Measurements from ENCODE around the gene MCF2L2.

Gene MCF2L2

DNA sequence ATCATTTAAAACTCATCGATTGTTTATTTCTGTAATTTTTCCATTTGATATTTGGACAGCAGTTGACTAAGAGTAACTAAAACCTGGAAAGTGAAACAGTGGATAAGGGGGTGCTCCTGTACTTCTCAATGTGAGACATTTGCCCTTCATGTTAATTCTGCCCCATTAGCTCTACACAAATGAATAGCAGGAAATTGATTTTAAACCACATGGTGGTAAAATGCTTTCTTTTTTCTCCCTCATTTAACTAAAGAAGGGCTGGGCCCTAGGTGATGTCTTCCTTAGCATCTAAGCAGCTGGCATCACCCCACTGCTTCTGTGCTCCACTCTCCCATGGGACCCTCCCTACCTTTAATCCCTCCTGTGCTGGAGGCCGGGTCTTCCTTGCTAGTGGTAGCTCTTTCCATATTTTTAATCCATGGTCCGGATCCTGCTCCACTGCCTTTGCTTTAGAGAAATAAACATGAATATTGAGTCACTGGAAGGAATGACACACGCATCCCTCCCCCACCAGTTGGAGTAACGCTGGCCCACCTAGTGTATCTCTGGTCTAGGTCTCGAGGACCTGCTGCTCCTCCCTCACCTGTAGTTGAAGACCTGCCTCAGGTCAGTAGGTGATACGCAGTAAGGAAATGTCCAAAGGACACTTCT lies 235.6 kb downstream of the MCF2L2 start:
- H3K4me3 ChIP-seq (ENCODE audit: low read depth, low read length) = no peak overlapping the region
- TF ChIP-seq CTCF (IDR thresholded peaks at IDR 0.05; ENCODE audit: insufficient read depth, low read length, missing control alignments) = no peak
- ChIA-PET CTCF (interaction anchor here (0.9 to 3.1 kb wide), 4 partner anchors 7 to 194 kb away, joined by 3 to 26 read pairs (median 4); no protein-coding TSS in a partner anchor), POLR2A (no interaction called here)
- no peak for DNase-seq (ENCODE audit: low read depth, low spot score)

DNA sequence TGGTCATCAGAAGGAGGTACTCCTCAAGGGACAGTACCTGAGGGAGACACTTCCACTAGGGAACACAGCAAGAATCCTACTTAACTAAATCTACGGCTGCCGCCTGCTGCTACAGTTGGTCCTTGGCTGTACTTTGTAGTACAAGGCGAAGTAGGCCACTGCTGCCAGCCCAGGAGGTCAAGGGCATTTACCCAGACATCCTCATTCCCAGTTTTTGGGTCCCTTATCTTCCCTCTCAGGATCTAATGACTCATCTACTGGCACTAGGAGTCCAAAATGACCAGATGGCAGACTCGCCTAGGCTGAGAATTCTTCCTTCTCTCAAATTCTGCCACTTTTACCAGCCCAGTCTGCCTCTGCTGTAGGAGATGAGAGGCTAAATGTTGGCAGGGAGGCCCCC lies 238.8 kb downstream of the MCF2L2 start:
- no peak for DNase-seq (ENCODE audit: low read depth, low spot score)
- ChIA-PET POLR2A (no interaction called here), CTCF (interaction anchor here (1.1 kb wide), 1 partner anchor 192 kb away, joined by 5 read pairs; no protein-coding TSS in a partner anchor)
- H3K4me3 ChIP-seq (ENCODE audit: low read depth, low read length) = no peak overlapping the region
- TF ChIP-seq CTCF (IDR thresholded peaks at IDR 0.05; ENCODE audit: insufficient read depth, low read length, missing control alignments) = no peak

DNA sequence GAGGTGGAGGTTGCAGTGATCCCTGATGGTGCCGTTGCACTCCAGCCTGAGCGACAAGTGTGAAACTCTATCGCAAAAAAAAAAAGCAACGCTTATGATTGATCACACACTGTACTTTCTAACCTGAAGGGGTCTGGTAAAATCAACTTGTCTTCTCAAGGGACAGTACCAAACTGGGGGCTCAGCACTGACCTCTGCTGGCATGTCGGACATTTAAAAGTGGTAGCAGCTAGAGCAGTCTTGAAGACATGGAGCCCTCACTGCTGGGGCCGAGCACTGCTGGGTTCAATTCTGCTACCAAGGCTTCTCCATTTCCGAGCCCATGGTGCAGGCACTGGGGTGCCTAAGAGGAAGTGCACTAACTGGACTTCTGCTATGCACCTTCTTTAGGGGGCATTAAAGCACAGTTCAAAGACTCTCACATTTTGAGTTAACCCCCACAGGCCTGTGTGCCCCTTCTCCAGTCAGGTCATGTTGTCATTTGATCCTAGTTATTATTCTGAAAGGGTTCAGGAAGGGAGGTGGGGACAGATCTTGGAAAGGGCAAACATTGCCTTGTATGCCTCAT lies 239.4 kb downstream of the MCF2L2 start:
- peak; percentile 21 for TF ChIP-seq CTCF (IDR thresholded peaks at IDR 0.05; ENCODE audit: insufficient read depth, low read length, missing control alignments)
- POLR2A ChIA-PET = no interaction called here
- no peak for DNase-seq (ENCODE audit: low read depth, low spot score)
- no peak overlapping the region for H3K4me3 ChIP-seq (ENCODE audit: low read depth, low read length)
- CTCF ChIA-PET = interaction anchor here (13.1 kb wide), 1 partner anchor 188 kb away, joined by 790 read pairs; no protein-coding TSS in a partner anchor

DNA sequence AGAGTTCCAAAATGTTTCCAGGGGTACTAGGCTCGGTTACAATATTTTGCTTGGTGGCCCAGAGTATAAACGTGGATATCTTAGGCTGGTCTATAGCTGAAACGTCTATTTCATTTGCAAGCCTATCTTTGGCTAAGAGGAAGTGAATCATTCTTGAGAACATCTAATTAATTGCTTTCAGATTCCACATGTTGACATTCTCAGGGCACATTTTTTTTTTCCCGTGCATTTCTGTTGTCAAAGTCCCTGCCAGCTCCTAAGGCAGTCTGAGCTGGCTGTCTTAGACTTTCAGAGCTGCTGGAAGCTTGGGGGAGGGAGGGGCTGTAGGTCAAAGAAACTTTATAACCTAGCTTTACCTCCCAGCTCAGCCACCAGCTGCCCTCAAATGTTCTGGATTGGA lies 242.7 kb downstream of the MCF2L2 start:
- no peak overlapping the region for H3K4me3 ChIP-seq (ENCODE audit: low read depth, low read length)
- ChIA-PET POLR2A (interaction anchor here (0.6 to 0.8 kb wide), 2 partner anchors 197 to 577 kb away, joined by 3 read pairs; no protein-coding TSS in a partner anchor), CTCF (interaction anchor here (0.7 to 13.1 kb wide), 20 partner anchors 9 to 582 kb away, joined by 3 to 790 read pairs (median 4); no protein-coding TSS in a partner anchor)
- no peak for TF ChIP-seq CTCF (IDR thresholded peaks at IDR 0.05; ENCODE audit: insufficient read depth, low read length, missing control alignments)
- DNase-seq (ENCODE audit: low read depth, low spot score) = peak; percentile 59

DNA sequence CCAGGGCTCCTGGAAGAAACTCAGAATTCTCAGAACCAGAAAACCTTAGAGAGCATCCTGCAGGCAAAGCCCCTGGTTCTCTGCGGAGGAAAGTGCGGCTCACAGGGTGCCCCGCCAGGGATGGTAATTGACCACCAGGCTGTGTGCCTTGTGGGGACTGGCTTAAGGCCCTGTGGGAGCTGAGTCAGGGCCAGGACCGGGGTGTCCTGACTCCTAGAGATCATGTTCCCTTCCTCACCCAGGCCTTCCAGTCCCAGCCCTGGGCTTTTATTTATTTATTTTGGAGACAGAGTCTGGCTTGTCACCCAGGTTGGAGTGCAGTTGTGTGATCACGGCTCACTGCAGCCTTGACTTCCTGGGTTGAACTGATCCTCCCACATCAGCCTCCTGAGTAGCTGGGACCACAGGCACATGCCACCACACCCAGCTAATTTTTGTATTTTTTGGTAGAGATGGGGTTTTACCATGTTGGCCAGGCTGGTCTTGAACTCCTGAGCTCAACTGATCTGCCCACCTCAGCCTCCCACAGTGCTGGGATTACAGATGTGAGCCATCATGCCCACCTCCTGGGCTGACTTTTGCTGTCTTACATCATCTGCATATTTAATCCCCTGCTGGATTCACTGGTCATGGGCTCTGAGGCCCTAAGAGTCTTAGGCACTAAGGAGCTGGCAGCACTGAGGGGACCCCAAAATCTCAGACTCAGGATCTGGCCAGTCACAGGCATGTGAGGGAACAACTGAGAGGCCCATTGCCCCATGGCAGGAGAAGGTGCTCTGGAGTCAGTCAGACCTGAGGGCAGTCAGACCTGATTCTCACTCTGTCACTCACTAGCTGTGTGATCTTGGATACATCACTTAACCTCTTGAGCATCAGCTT lies 245.4 kb downstream of the MCF2L2 start:
- no peak for TF ChIP-seq CTCF (IDR thresholded peaks at IDR 0.05; ENCODE audit: insufficient read depth, low read length, missing control alignments)
- POLR2A ChIA-PET = no interaction called here
- H3K4me3 ChIP-seq (ENCODE audit: low read depth, low read length) = no peak overlapping the region
- no peak for DNase-seq (ENCODE audit: low read depth, low spot score)
- CTCF ChIA-PET = interaction anchor here (0.6 to 13.1 kb wide), 10 partner anchors 10 to 931 kb away, joined by 3 to 790 read pairs (median 6); partner anchors contain the start of gene LAMP3
